Adrenal gland (tissue), 12 donors: ENCODE results near the gene SPDYE1. TPM values are rescaled to one million over a fixed set of nuclear protein-coding genes. Genes with fewer than 3 reads are reported as not detected.
A peak's percentile ranks its signal among the peaks of the same experiment; 100 is the strongest.
"Not testable (repeated sequence)": the region's sequence is repeated elsewhere in the genome, so short reads cannot be mapped to it uniquely, and the experiment has no call there.

ENCODE experiments used
- DNase-seq, 7 donors: peaks; one replicate each; pipeline ENCODE4 v3.0.0-alpha.2; 2019 to 2020
- H3K27ac ChIP-seq, 5 donors: fragments of 200-600 bp; sonication (generic) in 4 of 5; 1 replicate in 3 of 5; 2 replicates in 2 of 5; pipeline versions ENCODE4 v1.5.1 to v1.8.0; 2016 to 2020; ENCODE audit warnings: mild to moderate bottlenecking in 1 of 5
- H3K27me3 ChIP-seq: fragments of 200-600 bp; 2 replicates; pipeline ENCODE4 v1.8.0; 2021
- H3K36me3 ChIP-seq, 2 donors: fragments of 200-600 bp; replicated peaks in 1 of 2; 1 replicate in 1 of 2; 2 replicates in 1 of 2; pipeline versions ENCODE4 v1.5.1 to v1.8.0; 2018 to 2022
- H3K4me1 ChIP-seq, 2 donors: fragments of 200-600 bp; replicated peaks in 1 of 2; 1 replicate in 1 of 2; 2 replicates in 1 of 2; pipeline versions ENCODE4 v1.5.1 to v1.8.0; 2018 to 2021
- H3K4me3 ChIP-seq, 4 donors: fragments of 200-600 bp; sonication (generic) in 3 of 4; one replicate each; pipeline ENCODE4 v1.5.1; 2016 to 2018
- H3K9me3 ChIP-seq, 3 donors: fragments of 200-600 bp; sonication (generic) in 1 of 3; replicated peaks in 1 of 3; 1 replicate in 2 of 3; 2 replicates in 1 of 3; pipeline versions ENCODE4 v1.5.1 to v1.8.0; 2016 to 2021
- POLR2A ChIP-seq, 2 donors: fragments of 450-650 bp; IDR thresholded peaks; one replicate each; pipeline ENCODE4 v1.6.1; 2017; ENCODE audit warnings: antibody characterized with exemption in 2 of 2, mild to moderate bottlenecking in 2 of 2, moderate library complexity in 1 of 2
- WGBS, 4 donors: extraction: QIAGEN DNeasy Blood & Tissue Kit in 2 of 4; methylation state at CpG; one replicate each; pipeline versions ENCODE4 v1.1.5 to v1.1.7; 2013 to 2017; 5-methylcytosine and 5-hydroxymethylcytosine counted together
- intact Hi-C, 2 donors: fragments of 100-400 bp; cut with DNase I; formaldehyde crosslinking; loops; one replicate each; pipeline versions ENCODE4 v1.14.1 to v1.15.0; 2022 to 2023
- polyA plus RNA-seq, 3 donors: library from polyadenylated mRNA; stranded (reverse); fragments of 200-250 nt in 2 of 3; fragments of 350-450 nt in 1 of 3; fragmentation: Illumina TruSeq in 1 of 3; extraction: RNeasy Lipid Tissue Mini Kit (QIAGEN cat#74804) in 1 of 3; gene quantifications; one replicate each; pipeline ENCODE4 v1.2.3, GENCODE V29; 2013 to 2014
- total RNA-seq, 9 donors: library from RNA; depleted of rRNA in 4 of 9; stranded (reverse); fragments of >200 nt in 4 of 9; fragments of 120-200 nt in 1 of 9; fragmentation: NEBNext Ultra II Directional in 1 of 9; extraction: Animal tissue kit (Norgen Biotek cat#: 25700) in 1 of 9; gene quantifications; one replicate each; pipeline versions ENCODE4 v1.1.0 to v1.2.4, GENCODE V29; 2013 to 2023
- TF ChIP-seq, protein P1 (sequence below), 6 experiments: fragments of 450-650 bp in 4 of 6; fragments of 200-600 bp in 2 of 6; sonication (generic) in 1 of 6; IDR thresholded peaks; 1 replicate in 5 of 6; 2 replicates in 1 of 6; pipeline versions ENCODE4 v1.5.1 to v1.8.0; 2016 to 2021; ENCODE audit warnings: antibody characterized with exemption in 6 of 6, mild to moderate bottlenecking in 2 of 6, moderate library complexity in 1 of 6
- donor health status: healthy with polysubstance abuse.
- donor health status: Bipolar disorder and iron deficiency.
- donor health status: DM: yes; HTN: yes; CAD: no.
- donor health status: DM: no; HTN: no; CAD: no.
- donor health status: DM: no; HTN: no; CAD: no.
- donor health status: DM: yes; HTN: yes; CAD: no.

Gene SPDYE1
- total and polyA plus RNA-seq, 12 donors = 0.06 to 0.19 TPM; not detected in 10

DNA sequence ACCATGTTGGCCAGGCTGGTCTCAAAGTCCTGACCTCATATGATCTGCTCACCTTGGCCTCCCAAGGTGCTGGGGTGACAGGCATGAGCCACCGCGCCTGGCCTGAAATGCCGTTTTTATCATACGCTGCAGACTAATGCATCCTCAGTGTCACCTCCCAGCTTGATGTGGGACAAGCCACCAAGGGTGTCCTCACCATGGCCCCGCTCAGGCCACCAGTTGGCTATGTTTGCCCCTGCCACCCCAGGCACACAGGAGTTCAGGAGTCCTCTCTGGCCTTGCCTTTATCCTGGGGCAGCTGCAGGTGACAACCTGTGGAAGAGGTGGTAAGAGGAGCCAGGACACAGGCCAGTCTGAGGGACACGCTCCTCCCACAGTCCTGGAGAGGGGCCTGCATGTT is 3.0 kb upstream of the SPDYE1 start:
- WGBS, 4 donors = 93 to 100% (median 96%) methylated on average over 3 to 6 of the region's 6 CpGs
- intact Hi-C loops, H3K27me3 ChIP-seq, H3K36me3 ChIP-seq, H3K27ac ChIP-seq, H3K4me1 ChIP-seq, H3K9me3 ChIP-seq, H3K4me3 ChIP-seq, DNase-seq: not testable (repeated sequence)

DNA sequence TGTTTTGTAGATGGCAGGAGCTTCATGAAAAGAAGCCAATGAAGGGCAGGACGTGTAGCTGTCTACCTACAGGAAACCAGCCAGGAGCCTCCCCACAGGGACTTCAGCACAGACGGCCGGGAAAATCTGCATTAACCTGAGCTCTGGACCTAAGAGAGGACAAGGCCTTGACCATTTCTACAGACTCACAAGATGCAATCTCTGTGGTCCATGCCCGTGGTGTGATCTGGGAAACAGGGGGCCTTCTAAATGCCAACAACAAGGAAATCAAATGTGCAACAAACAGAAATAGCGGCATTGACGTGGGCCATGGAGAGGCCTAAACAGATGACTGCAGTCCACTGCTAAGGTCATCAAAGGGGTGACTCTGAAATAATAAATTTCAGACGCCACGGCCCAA is 14.4 kb downstream of the SPDYE1 start:
- H3K4me1 ChIP-seq, H3K36me3 ChIP-seq, H3K9me3 ChIP-seq, intact Hi-C loops, H3K27me3 ChIP-seq, H3K27ac ChIP-seq, H3K4me3 ChIP-seq, DNase-seq: not testable (repeated sequence)
- WGBS, 4 donors = 85 to 95% (median 92%) methylated on average over 5 to 7 of the region's 8 CpGs

DNA sequence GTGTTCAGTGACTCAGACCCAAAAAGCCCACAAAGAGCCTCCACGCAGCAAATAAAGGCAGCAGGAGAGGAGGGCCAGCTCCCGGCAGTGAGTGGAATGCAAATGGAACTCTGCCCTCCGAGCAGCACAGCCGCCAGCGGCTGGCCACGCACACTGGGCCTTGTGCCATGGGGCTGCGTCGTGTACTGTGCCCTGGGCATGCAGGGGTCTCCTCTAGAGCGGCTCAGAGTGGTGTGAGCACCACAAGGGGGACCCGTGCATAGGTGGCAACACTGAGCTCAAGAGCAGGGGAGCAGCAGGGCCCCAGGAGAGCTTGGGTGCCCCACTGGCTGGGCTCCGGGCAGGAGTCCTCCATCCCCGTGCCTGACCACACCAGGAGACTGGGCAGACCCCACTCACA is 17.4 kb downstream of the SPDYE1 start:
- H3K9me3 ChIP-seq, DNase-seq, H3K4me3 ChIP-seq, intact Hi-C loops, H3K27ac ChIP-seq, H3K27me3 ChIP-seq, H3K36me3 ChIP-seq: not testable (repeated sequence)
- H3K4me1 ChIP-seq = peaks cover 0 to 11% of the 10 kb centered on the region in 2 donors
- WGBS, 4 donors = 86 to 100% (median 96%) methylated on average over 2 to 7 of the region's 12 CpGs; no CpG with 5 or more reads in 1 of the 4 donors

DNA sequence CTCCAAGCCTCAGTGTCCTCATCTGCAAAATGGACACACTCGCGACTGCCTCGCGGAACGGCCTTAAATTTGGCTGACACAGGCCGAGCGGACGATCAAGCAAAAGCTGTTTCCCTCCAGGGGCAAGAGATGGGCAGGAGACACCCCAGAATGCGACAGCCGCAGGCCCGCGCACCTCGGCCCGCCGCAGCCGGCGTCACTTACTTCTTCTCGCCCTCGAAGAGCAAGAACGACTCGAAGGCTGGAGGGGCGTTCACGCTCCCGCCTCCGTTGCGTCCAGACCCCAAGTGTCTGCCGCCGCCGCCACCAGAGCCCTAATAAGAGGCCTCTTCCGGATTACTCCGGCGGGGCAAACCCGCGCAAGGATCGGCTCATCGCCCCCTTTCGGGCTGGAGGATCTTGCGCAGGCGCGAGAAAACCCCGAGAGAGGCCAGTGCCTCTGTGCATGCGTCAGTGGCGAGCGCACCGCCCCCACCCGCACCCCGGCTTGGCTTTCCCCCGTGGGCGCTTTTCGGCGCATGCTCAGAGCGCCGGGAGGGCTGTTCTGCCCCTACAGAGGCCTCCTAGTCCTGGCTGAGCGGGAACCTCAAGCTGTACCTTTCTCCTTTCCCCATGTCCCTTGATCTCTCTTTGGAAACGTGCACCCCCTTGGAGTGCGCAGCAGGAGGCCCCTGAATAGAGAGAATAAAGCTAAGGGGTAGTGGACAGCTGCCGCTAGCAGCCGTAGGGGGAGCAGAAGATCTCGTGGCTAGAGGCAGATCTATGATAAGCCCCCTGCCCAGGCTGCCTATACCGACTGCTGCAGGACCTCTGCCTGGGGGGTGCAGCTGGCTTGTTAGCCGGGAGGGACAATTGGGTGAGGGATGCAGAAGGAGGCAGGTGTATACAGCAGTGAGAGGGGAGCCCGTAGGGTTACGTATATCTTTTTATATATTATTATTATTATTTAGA is 21.4 kb downstream of the SPDYE1 start:
- peak; percentile 97 to 99 (median 98) for DNase-seq
- H3K27me3 ChIP-seq, intact Hi-C loops, H3K9me3 ChIP-seq, H3K36me3 ChIP-seq: not testable (repeated sequence)
- TF ChIP-seq, protein P1, sequence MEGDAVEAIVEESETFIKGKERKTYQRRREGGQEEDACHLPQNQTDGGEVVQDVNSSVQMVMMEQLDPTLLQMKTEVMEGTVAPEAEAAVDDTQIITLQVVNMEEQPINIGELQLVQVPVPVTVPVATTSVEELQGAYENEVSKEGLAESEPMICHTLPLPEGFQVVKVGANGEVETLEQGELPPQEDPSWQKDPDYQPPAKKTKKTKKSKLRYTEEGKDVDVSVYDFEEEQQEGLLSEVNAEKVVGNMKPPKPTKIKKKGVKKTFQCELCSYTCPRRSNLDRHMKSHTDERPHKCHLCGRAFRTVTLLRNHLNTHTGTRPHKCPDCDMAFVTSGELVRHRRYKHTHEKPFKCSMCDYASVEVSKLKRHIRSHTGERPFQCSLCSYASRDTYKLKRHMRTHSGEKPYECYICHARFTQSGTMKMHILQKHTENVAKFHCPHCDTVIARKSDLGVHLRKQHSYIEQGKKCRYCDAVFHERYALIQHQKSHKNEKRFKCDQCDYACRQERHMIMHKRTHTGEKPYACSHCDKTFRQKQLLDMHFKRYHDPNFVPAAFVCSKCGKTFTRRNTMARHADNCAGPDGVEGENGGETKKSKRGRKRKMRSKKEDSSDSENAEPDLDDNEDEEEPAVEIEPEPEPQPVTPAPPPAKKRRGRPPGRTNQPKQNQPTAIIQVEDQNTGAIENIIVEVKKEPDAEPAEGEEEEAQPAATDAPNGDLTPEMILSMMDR (IDR thresholded peaks at IDR 0.05) = peak; percentile 38 to 64 (median 57)
- TF ChIP-seq POLR2A (IDR thresholded peaks at IDR 0.05) = peak; percentile 73 to 84
- WGBS, 4 donors = 1 to 4% (median 3%) methylated on average over 5 to 62 of the region's 63 CpGs; no CpG with 5 or more reads in 1 of the 4 donors
- Histone ChIP-seq H3K27ac (peak overlapping the region in 3 of 5 donors; percentile 46 to 81 (median 73)), H3K4me3 (peak overlapping the region; percentile 56 to 93 (median 70)), H3K4me1 (peaks cover 0 to 11% of the 10 kb centered on the region in 2 donors)

DNA sequence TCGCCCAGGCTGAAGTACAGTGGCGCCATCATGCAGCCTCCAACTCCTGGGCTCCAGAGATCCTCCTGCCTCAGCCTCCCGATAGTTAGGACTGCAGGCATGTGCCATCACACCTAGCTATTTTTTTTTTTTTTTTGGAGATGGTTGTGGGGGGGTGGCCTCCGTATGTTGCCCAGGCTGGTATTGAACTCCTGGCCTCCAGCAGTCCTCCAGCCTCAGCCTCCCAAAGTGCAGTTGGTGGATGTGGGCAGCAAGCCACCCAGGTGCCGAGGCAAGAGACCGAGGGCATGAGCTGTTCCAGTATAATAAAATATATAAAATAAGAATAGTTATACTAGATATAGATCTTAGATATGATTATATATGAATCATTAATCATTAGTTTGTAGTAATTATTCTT is 22.1 kb downstream of the SPDYE1 start:
- intact Hi-C loops, H3K36me3 ChIP-seq, H3K9me3 ChIP-seq, DNase-seq, H3K4me3 ChIP-seq, H3K27me3 ChIP-seq: not testable (repeated sequence)
- Histone ChIP-seq H3K27ac (peak overlapping the region in 1 of 5 donors; percentile 73), H3K4me1 (peaks cover 0 to 11% of the 10 kb centered on the region in 2 donors)
- 82 to 87% (median 86%) methylated on average over 4 to 6 of the region's 6 CpGs for WGBS, 4 donors

DNA sequence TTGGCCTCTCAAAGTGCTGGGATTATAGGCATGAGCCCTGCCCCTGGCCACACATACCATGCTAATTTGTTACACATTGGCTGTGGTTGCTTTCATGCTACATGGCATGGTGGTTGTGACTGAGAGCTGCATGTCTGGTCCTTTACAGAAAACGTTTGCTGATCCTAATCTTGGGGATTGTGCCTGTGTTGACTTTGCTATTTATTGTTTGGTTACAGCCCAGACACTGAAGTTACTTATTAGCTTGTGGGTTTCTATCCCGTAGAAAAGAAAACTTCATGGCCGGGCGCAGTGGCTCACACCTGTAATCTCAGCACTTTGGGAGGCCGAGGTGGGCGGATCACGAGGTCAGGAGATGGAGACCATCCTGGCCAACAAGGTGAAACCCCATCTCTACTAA is 24.4 kb downstream of the SPDYE1 start:
- H3K9me3 ChIP-seq, intact Hi-C loops, H3K27me3 ChIP-seq, H3K4me3 ChIP-seq, H3K36me3 ChIP-seq, H3K27ac ChIP-seq, DNase-seq: not testable (repeated sequence)
- peaks cover 0 to 11% of the 10 kb centered on the region in 2 donors for H3K4me1 ChIP-seq
- 82 to 93% (median 90%) methylated on average over 6 of the region's 7 CpGs for WGBS, 4 donors

DNA sequence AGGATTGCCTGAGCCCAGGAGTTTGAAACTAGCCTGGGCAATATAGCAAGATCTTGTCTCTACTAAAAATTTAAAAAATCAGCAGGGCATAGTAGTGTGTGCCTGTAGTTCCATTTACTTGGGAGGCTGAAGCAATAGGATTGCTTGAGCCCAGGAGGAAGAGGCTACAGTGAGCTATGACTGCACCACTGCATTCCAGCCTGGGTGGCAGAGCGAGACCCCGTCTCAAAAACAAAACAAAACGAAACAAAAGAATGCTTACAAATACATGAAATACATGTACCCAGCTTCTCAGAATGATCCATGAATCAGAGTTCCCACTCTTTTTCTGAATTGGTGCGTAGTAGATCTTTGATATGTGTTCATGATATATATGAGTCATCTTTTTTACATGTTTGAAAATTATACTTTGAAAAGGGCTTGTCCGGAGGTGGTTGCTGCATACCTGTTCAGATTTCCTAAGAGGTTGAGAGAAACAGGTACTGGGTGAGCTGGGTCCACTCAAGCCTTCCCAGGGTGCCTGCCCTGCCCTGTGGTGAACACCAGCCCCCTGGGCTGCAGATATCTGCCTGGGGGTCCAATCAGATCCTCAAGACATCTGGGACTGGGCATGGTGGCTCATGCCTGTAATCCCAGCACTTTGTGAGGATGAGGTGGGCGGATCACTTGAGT is 25.2 kb downstream of the SPDYE1 start:
- H3K27ac ChIP-seq, intact Hi-C loops, H3K9me3 ChIP-seq, H3K36me3 ChIP-seq, H3K4me3 ChIP-seq, H3K27me3 ChIP-seq, DNase-seq: not testable (repeated sequence)
- WGBS, 4 donors = 65 to 80% (median 75%) methylated on average over 5 to 6 of the region's 6 CpGs
- H3K4me1 ChIP-seq = peaks cover 0 to 10% of the 10 kb centered on the region in 2 donors

DNA sequence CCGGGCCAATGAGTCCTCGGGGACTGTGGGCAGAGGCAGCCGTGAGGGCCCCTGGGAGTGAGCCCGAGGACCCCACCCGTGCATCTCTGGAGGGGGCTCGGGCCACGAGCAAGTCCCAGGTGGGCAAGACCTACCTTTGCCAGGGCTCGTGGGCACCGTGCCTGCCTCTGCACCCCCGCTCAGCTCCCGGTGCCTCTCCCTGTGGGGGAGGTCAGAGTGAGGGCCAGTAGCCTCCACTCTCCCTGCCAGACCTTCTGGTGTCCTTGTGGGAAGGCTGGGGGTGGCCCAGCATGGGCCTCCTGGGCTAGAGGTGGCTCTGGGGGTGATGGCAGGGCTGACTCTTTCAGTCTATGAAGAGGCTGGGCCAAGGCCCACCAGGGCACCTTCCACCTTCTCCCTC is 31.7 kb downstream of the SPDYE1 start:
- H3K27ac ChIP-seq, H3K4me1 ChIP-seq, H3K9me3 ChIP-seq, H3K4me3 ChIP-seq, H3K36me3 ChIP-seq, intact Hi-C loops, DNase-seq, H3K27me3 ChIP-seq: not testable (repeated sequence)
- WGBS, 4 donors = 64 to 82% methylated on average over 2 to 4 of the region's 11 CpGs; no CpG with 5 or more reads in 2 of the 4 donors

DNA sequence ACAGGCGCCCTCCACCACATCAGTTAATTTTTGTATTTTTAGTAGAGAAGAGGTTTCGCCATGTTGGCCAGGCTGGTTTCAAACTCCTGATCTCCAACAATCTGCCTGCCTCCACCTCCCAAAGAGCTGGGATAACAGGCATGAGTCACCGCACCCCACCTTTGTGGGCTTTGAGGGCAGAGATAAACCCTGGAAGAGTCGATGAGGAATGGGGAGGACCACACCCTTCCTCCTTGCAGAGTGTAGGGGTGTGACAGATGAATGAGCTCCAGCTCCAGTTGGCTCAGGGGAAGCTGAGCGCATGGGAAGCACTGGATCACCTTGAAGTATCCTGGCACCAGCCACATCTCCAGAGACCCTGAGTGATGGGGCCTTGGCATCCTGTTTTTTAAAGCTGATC is 32.3 kb downstream of the SPDYE1 start:
- intact Hi-C loops = not testable (repeated sequence)
- 50 to 100% (median 76%) methylated on average over 1 to 3 of the region's 5 CpGs for WGBS, 4 donors

More for the DNA sequence above, 32.3 kb downstream of the SPDYE1 start:
- not testable (repeated sequence) for H3K4me1 ChIP-seq, H3K27me3 ChIP-seq, H3K9me3 ChIP-seq, H3K27ac ChIP-seq, H3K36me3 ChIP-seq, H3K4me3 ChIP-seq, DNase-seq
